Lung microvascular endothelial cell (primary cell): ENCODE measurements around the gene REPS1. TPM values are rescaled to one million over a fixed set of nuclear protein-coding genes. Genes with fewer than 3 reads are reported as not detected.
"Not testable (repeated sequence)": the region's sequence is repeated elsewhere in the genome, so short reads cannot be mapped to it uniquely, and the experiment has no call there.

Experiments
- DNase-seq, 2 donors: peaks; one replicate each; pipeline versions ENCODE4 v3.0.0 to v3.0.0-alpha.2; 2010; ENCODE audit warnings: low read depth in 2 of 2
- total RNA-seq: library from RNA; depleted of rRNA; stranded (reverse); fragments of >200 nt; gene quantifications from 2 replicates; pipeline ENCODE4 v1.2.1, GENCODE V29; 2014

REPS1 gene
- total RNA-seq, 1 donor from 2014 or later: 20.6 TPM

- no peak for DNase-seq
These were observed 15.7 kb upstream of the REPS1 start for GRCh38 chr6:139003751-139004150.

- DNase-seq: no peak
These were observed 12.1 kb upstream of the REPS1 start for GRCh38 chr6:138999949-139000725.

GRCh38 chr6:138997136-138997535, 9.1 kb upstream of the REPS1 start:
- no peak for DNase-seq

- DNase-seq: no peak
These were observed 8.5 kb upstream of the REPS1 start for GRCh38 chr6:138996524-138996923.

GRCh38 chr6:138993410-138993809, 5.4 kb upstream of the REPS1 start:
- not testable (repeated sequence) for DNase-seq

- not testable (repeated sequence) for DNase-seq
These were observed 4.9 kb upstream of the REPS1 start for GRCh38 chr6:138992965-138993364.

- DNase-seq: no peak
These were observed 3.2 kb upstream of the REPS1 start for GRCh38 chr6:138991206-138991605.

- DNase-seq: no peak
These were observed 1.3 kb upstream of the REPS1 start for GRCh38 chr6:138989098-138989983.

GRCh38 chr6:138988469-138988834, 399 bp upstream of the REPS1 start:
- DNase-seq: peak in 1 of 2 donors; percentile 17

GRCh38 chr6:138987080-138987642, 892 bp downstream of the REPS1 start:
- peak in 1 of 2 donors; percentile 30 for DNase-seq

GRCh38 chr6:138986578-138986977, 1.5 kb downstream of the REPS1 start:
- DNase-seq: peak; percentile 11 to 22

- no peak for DNase-seq
These were observed 6.6 kb downstream of the REPS1 start for GRCh38 chr6:138981416-138981815.

GRCh38 chr6:138979813-138980668, 8.0 kb downstream of the REPS1 start:
- no peak for DNase-seq

- DNase-seq: no peak
These were observed 8.7 kb downstream of the REPS1 start for GRCh38 chr6:138979365-138979764.

GRCh38 chr6:138978229-138978628, 9.8 kb downstream of the REPS1 start:
- no peak for DNase-seq

GRCh38 chr6:138977646-138978167, 10.3 kb downstream of the REPS1 start:
- no peak for DNase-seq

- no peak for DNase-seq
These were observed 10.8 kb downstream of the REPS1 start for GRCh38 chr6:138977242-138977641.

GRCh38 chr6:138975815-138976214, 12.2 kb downstream of the REPS1 start:
- DNase-seq: no peak

GRCh38 chr6:138973466-138974153, 14.4 kb downstream of the REPS1 start:
- peak; percentile 57 to 69 for DNase-seq

GRCh38 chr6:138972226-138972665, 15.8 kb downstream of the REPS1 start:
- DNase-seq: peak; percentile 23 to 40
